ENCODE results near the gene C1QTNF3.

Gene C1QTNF3

DNA sequence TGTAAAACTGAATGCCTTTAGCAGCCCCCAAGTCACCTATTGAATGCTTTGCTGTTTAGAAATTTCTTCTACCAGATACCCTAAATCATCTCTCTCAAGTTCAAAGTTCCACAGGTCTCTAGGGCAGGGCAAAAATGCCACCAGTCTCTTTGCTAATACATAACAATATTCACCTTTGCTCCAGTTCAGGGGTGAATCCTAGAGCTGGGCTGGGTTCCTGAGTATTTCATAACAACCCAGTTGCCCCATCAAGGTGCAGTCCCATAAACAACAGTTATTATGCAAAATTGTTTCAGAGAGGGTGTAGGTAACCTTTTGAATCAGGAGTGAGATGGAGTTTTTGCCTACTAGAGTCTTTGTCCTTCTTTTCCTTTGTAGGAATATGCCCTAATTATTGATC lies 19.0 kb upstream of the C1QTNF3 start:
- no peaks in the 10 kb centered on the region for H3K9me3 ChIP-seq (ENCODE audit: control insufficient read depth, insufficient read depth, low read depth, low read length)
- ChIA-PET CTCF (no interaction called here), POLR2A (interaction anchor here (0.6 kb wide), 1 partner anchor 302 kb away, joined by 3 read pairs; no protein-coding TSS in a partner anchor)
- TF ChIP-seq ZNF48 (tag by site-specific recombination; IDR thresholded peaks at IDR 0.05) (no peak), MEIS1 (CRISPR knock-in tag; IDR thresholded peaks at IDR 0.05; ENCODE audit: borderline replicate concordance) (no peak), ZNF121 (tag by site-specific recombination; IDR thresholded peaks at IDR 0.05) (no peak), ZNF2 (tag by site-specific recombination; IDR thresholded peaks at IDR 0.05) (no peak), ZNF324 (tag by site-specific recombination; IDR thresholded peaks at IDR 0.05) (no peak), ZNF624 (tag by site-specific recombination; IDR thresholded peaks at IDR 0.05) (no peak), GFI1B (tag by site-specific recombination; IDR thresholded peaks at IDR 0.05) (no peak), ZNF140 (tag by site-specific recombination; IDR thresholded peaks at IDR 0.05) (no peak), ZFP41 (tag by site-specific recombination; IDR thresholded peaks at IDR 0.05; ENCODE audit: borderline replicate concordance) (no peak), ZIC2 (tag by site-specific recombination; IDR thresholded peaks at IDR 0.05) (no peak), ZNF768 (tag by site-specific recombination; IDR thresholded peaks at IDR 0.05) (no peak), ZNF664 (tag by site-specific recombination; IDR thresholded peaks at IDR 0.05) (no peak), ZNF133 (tag by site-specific recombination; IDR thresholded peaks at IDR 0.05) (no peak), KLF8 (tag by site-specific recombination; IDR thresholded peaks at IDR 0.05) (no peak), ZNF404 (tag by site-specific recombination; IDR thresholded peaks at IDR 0.05) (no peak)
- TF ChIP-seq, protein P1, sequence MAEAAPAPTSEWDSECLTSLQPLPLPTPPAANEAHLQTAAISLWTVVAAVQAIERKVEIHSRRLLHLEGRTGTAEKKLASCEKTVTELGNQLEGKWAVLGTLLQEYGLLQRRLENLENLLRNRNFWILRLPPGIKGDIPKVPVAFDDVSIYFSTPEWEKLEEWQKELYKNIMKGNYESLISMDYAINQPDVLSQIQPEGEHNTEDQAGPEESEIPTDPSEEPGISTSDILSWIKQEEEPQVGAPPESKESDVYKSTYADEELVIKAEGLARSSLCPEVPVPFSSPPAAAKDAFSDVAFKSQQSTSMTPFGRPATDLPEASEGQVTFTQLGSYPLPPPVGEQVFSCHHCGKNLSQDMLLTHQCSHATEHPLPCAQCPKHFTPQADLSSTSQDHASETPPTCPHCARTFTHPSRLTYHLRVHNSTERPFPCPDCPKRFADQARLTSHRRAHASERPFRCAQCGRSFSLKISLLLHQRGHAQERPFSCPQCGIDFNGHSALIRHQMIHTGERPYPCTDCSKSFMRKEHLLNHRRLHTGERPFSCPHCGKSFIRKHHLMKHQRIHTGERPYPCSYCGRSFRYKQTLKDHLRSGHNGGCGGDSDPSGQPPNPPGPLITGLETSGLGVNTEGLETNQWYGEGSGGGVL (tag by site-specific recombination; IDR thresholded peaks at IDR 0.05), result no peak
- TF ChIP-seq, protein P2, sequence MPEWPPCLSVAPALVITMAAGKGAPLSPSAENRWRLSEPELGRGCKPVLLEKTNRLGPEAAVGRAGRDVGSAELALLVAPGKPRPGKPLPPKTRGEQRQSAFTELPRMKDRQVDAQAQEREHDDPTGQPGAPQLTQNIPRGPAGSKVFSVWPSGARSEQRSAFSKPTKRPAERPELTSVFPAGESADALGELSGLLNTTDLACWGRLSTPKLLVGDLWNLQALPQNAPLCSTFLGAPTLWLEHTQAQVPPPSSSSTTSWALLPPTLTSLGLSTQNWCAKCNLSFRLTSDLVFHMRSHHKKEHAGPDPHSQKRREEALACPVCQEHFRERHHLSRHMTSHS (tag by site-specific recombination; IDR thresholded peaks at IDR 0.05), result no peak
- no peak overlapping the region for H3K4me3 ChIP-seq (ENCODE audit: low read depth, low read length)
- H3K36me3 ChIP-seq (ENCODE audit: control insufficient read depth in 2 of 2, insufficient read depth in 1 of 2, low read length in 2 of 2), result no peaks in the 10 kb centered on the region
- H3K4me1 ChIP-seq (ENCODE audit: control insufficient read depth, insufficient read depth, low read length), result no peaks in the 10 kb centered on the region
- no peak overlapping the region for H3K27ac ChIP-seq (ENCODE audit: extremely low read depth, low read depth, low read length)

DNA sequence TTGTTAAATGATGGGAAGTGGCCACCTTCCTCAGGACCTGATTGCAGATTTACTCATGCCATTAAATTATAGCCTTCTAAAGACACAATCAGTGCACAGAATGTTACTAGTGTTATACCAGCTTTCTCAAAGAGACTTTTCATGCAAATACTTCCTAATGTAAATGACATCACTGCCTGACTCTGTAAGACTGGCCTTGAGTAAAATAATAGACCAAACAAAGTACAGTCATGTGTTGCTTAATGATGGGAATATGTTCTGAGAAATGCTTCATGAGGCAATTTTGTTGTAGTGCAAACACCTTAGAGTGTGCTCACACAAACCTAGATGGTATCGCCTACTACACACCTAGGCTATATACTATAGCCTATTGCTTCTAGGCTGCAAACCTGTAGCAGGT lies 17.0 kb upstream of the C1QTNF3 start:
- no peaks in the 10 kb centered on the region for H3K4me1 ChIP-seq (ENCODE audit: control insufficient read depth, insufficient read depth, low read length)
- no peak for TF ChIP-seq ZNF404 (tag by site-specific recombination; IDR thresholded peaks at IDR 0.05)
- no peak for TF ChIP-seq ZNF555 (tag by site-specific recombination; conservative IDR thresholded peaks at IDR 0.05)
- no peak for TF ChIP-seq ZBTB1 (tag by site-specific recombination; IDR thresholded peaks at IDR 0.05)
- TF ChIP-seq ZNF10 (tag by site-specific recombination; IDR thresholded peaks at IDR 0.05), result no peak
- TF ChIP-seq, protein P3, sequence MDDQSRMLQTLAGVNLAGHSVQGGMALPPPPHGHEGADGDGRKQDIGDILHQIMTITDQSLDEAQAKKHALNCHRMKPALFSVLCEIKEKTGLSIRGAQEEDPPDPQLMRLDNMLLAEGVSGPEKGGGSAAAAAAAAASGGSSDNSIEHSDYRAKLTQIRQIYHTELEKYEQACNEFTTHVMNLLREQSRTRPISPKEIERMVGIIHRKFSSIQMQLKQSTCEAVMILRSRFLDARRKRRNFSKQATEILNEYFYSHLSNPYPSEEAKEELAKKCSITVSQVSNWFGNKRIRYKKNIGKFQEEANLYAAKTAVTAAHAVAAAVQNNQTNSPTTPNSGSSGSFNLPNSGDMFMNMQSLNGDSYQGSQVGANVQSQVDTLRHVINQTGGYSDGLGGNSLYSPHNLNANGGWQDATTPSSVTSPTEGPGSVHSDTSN (CRISPR knock-in tag; IDR thresholded peaks at IDR 0.05), result no peak
- TF ChIP-seq SCRT1 (tag by site-specific recombination; IDR thresholded peaks at IDR 0.05; ENCODE audit: borderline replicate concordance), result no peak
- TF ChIP-seq ZNF2 (tag by site-specific recombination; IDR thresholded peaks at IDR 0.05), result no peak
- no peak for TF ChIP-seq GLI4 (tag by site-specific recombination; IDR thresholded peaks at IDR 0.05)
- no peak for TF ChIP-seq ZNF660 (tag by site-specific recombination; IDR thresholded peaks at IDR 0.05)
- TF ChIP-seq, protein P4, sequence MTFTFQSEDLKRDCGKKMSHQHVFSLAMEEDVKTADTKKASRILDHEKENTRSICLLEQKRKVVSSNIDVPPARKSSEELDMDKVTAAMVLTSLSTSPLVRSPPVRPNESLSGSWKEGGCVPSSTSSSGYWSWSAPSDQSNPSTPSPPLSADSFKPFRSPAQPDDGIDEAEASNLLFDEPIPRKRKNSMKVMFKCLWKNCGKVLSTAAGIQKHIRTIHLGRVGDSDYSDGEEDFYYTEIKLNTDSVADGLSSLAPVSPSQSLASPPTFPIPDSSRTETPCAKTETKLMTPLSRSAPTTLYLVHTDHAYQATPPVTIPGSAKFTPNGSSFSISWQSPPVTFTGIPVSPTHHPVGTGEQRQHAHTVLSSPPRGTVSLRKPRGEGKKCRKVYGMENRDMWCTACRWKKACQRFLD (tag by site-specific recombination; IDR thresholded peaks at IDR 0.05), result no peak
- TF ChIP-seq ZNF626 (tag by site-specific recombination; IDR thresholded peaks at IDR 0.05), result no peak
- no peak for TF ChIP-seq SETDB1 (IDR thresholded peaks at IDR 0.05; ENCODE audit: insufficient read length, low read length)
- TF ChIP-seq, protein P5, sequence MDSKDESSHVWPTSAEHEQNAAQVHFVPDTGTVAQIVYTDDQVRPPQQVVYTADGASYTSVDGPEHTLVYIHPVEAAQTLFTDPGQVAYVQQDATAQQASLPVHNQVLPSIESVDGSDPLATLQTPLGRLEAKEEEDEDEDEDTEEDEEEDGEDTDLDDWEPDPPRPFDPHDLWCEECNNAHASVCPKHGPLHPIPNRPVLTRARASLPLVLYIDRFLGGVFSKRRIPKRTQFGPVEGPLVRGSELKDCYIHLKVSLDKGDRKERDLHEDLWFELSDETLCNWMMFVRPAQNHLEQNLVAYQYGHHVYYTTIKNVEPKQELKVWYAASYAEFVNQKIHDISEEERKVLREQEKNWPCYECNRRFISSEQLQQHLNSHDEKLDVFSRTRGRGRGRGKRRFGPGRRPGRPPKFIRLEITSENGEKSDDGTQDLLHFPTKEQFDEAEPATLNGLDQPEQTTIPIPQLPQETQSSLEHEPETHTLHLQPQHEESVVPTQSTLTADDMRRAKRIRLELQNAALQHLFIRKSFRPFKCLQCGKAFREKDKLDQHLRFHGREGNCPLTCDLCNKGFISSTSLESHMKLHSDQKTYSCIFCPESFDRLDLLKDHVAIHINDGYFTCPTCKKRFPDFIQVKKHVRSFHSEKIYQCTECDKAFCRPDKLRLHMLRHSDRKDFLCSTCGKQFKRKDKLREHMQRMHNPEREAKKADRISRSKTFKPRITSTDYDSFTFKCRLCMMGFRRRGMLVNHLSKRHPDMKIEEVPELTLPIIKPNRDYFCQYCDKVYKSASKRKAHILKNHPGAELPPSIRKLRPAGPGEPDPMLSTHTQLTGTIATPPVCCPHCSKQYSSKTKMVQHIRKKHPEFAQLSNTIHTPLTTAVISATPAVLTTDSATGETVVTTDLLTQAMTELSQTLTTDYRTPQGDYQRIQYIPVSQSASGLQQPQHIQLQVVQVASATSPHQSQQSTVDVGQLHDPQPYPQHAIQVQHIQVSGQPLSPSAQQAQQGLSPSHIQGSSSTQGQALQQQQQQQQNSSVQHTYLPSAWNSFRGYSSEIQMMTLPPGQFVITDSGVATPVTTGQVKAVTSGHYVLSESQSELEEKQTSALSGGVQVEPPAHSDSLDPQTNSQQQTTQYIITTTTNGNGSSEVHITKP (tag by site-specific recombination; IDR thresholded peaks at IDR 0.05), result no peak
- TF ChIP-seq ZNF138 (tag by site-specific recombination; IDR thresholded peaks at IDR 0.05; ENCODE audit: borderline replicate concordance), result no peak
- CTCF ChIA-PET, result no interaction called here

More for the DNA sequence above, 17.0 kb upstream of the C1QTNF3 start:
- no peak overlapping the region for H3K27ac ChIP-seq (ENCODE audit: extremely low read depth, low read depth, low read length)
- POLR2A ChIA-PET, result no interaction called here
- H3K9me3 ChIP-seq (ENCODE audit: control insufficient read depth, insufficient read depth, low read depth, low read length), result no peaks in the 10 kb centered on the region
- H3K4me3 ChIP-seq (ENCODE audit: low read depth, low read length), result no peak overlapping the region
- no peaks in the 10 kb centered on the region for H3K36me3 ChIP-seq (ENCODE audit: control insufficient read depth in 2 of 2, insufficient read depth in 1 of 2, low read length in 2 of 2)
